PC-3 (cell line): ENCODE measurements around the gene NFXL1. TPM values are rescaled to one million over a fixed set of nuclear protein-coding genes. Genes with fewer than 3 reads are reported as not detected.

ENCODE experiments used
- ATAC-seq: fragments of 200-7000 bp; cut with Tn5 transposase; 2 replicates; pipeline ENCODE4 v1.9.1; 2020; ENCODE audit warnings: mild to moderate bottlenecking, moderate library complexity
- BruUV-seq: library from RNA; stranded (reverse); fragments of 400-500 nt; replicated peaks from 2 replicates; lab custom pipeline; 2021; lab: Mats Ljungman, UMichigan
- CTCF ChIA-PET: fragments of 300-600 bp; sonication (Branson Sonifier 250); formaldehyde crosslinking; loops from one replicate; lab custom pipeline; 2022; ENCODE audit warnings: antibody characterized with exemption; lab: Charles Lee
- POLR2A ChIA-PET: fragments of 300-600 bp; sonication (Branson Sonifier 250); formaldehyde crosslinking; loops from one replicate; lab custom pipeline; 2022; ENCODE audit warnings: antibody characterized with exemption; ENCODE audit not compliant: unreplicated experiment; lab: Charles Lee
- DNase-seq: peaks from one replicate; pipeline ENCODE4 v3.0.0-alpha.2; 2015
- H2AFZ ChIP-seq: fragments of 300-600 bp; sonication (generic); 2 replicates; pipeline ENCODE4 v1.6.0; 2016; ENCODE audit warnings: antibody characterized with exemption, low read length
- H3F3A ChIP-seq: fragments of 300-600 bp; sonication (generic); one replicate; pipeline ENCODE4 v1.6.0; 2017; ENCODE audit warnings: antibody characterized with exemption, low read length, control low read depth, mild to moderate bottlenecking; ENCODE audit not compliant: unreplicated experiment
- H3K27ac ChIP-seq: fragments of 300-600 bp; sonication (generic); 2 replicates; pipeline ENCODE4 v1.5.1; 2016; ENCODE audit warnings: mild to moderate bottlenecking, low read length
- H3K27me3 ChIP-seq: fragments of 300-600 bp; sonication (generic); 2 replicates; pipeline ENCODE4 v1.6.1; 2016; ENCODE audit warnings: low read length, mixed read lengths
- H3K36me3 ChIP-seq: fragments of 300-600 bp; sonication (generic); 2 replicates; pipeline ENCODE4 v1.6.1; 2016; ENCODE audit warnings: low read depth, mixed run types, low read length, mixed read lengths
- H3K4me1 ChIP-seq: fragments of 300-600 bp; sonication (generic); 2 replicates; pipeline ENCODE4 v1.5.1; 2016; ENCODE audit warnings: low read length; ENCODE audit not compliant: insufficient read depth
- H3K4me2 ChIP-seq: fragments of 300-600 bp; sonication (generic); 2 replicates; pipeline ENCODE4 v1.6.0; 2016; ENCODE audit warnings: low read length
- H3K4me3 ChIP-seq: fragments of 300-600 bp; sonication (generic); 2 replicates; pipeline ENCODE4 v1.5.1; 2016; ENCODE audit warnings: mild to moderate bottlenecking, low read length, mixed read lengths
- H3K79me2 ChIP-seq: fragments of 300-600 bp; sonication (generic); 2 replicates; pipeline ENCODE4 v1.6.1; 2017; ENCODE audit warnings: low read length, mixed read lengths
- H3K9ac ChIP-seq: fragments of 300-600 bp; sonication (generic); 2 replicates; pipeline ENCODE4 v1.6.0; 2016; ENCODE audit warnings: mild to moderate bottlenecking, low read length
- H3K9me2 ChIP-seq: fragments of 300-600 bp; sonication (generic); replicated peaks from 2 replicates; pipeline ENCODE4 v1.6.1; 2016; ENCODE audit warnings: mixed run types, low read length, mixed read lengths
- H3K9me3 ChIP-seq: fragments of 300-600 bp; sonication (generic); 2 replicates; pipeline ENCODE4 v1.6.1; 2016; ENCODE audit warnings: low read length, mixed read lengths
- H4K20me1 ChIP-seq: fragments of 300-600 bp; sonication (generic); 2 replicates; pipeline ENCODE4 v1.6.1; 2016; ENCODE audit warnings: low read length, mixed read lengths
- CTCF ChIP-seq: fragments of 300-600 bp; sonication (generic); conservative IDR thresholded peaks from 2 replicates; pipeline ENCODE4 v1.5.1; 2017; ENCODE audit warnings: antibody characterized with exemption, low read depth, mild to moderate bottlenecking, low read length
- EZH2 ChIP-seq: fragments of 300-600 bp; sonication (generic); IDR thresholded peaks from one replicate; pipeline ENCODE4 v1.6.1; 2017; ENCODE audit warnings: antibody characterized with exemption, mild to moderate bottlenecking, low read length; ENCODE audit not compliant: unreplicated experiment
- EZH2phosphoT487 ChIP-seq: fragments of 300-600 bp; sonication (generic); IDR thresholded peaks from 2 replicates; pipeline ENCODE4 v1.6.1; 2018; ENCODE audit warnings: mild to moderate bottlenecking, antibody characterized with exemption, low read length, borderline replicate concordance
- intact Hi-C: fragments of 100-400 bp; cut with micrococcal nuclease; formaldehyde crosslinking; loops from 2 replicates; pipeline ENCODE4 v1.9.0; 2023
- total RNA-seq: library from RNA; depleted of rRNA; stranded (reverse); fragments of >200 nt; gene quantifications from 2 replicates; pipeline ENCODE4 v1.2.3, GENCODE V29; 2014

Gene NFXL1
- total RNA-seq, 1 experiment from 2014 or later, result 14.7 TPM

- POLR2A ChIA-PET, result no interaction called here
- H3K4me3 ChIP-seq, result no peak overlapping the region
- H3K9me2 ChIP-seq, result no peaks in the 10 kb centered on the region
- no TSS peak for BruUV-seq
- TF ChIP-seq EZH2 (no peak), CTCF (no peak), EZH2phosphoT487 (no peak)
- peaks cover 9% of the 10 kb centered on the region; the same call in 1 of the 2 replicates for H3K36me3 ChIP-seq
- no peak overlapping the region for H2AFZ ChIP-seq
- H3F3A ChIP-seq, result no peaks in the 10 kb centered on the region
- H3K4me2 ChIP-seq, result no peak overlapping the region
- H3K9ac ChIP-seq, result no peak overlapping the region
- H3K79me2 ChIP-seq, result no peaks in the 10 kb centered on the region
- no peaks in the 10 kb centered on the region for H4K20me1 ChIP-seq
- no peak for DNase-seq
- H3K27ac ChIP-seq, result no peak overlapping the region
- no peaks in the 10 kb centered on the region for H3K4me1 ChIP-seq
- intact Hi-C loops, result no loop called here
- no peaks in the 10 kb centered on the region for H3K9me3 ChIP-seq
- H3K27me3 ChIP-seq, result no peaks in the 10 kb centered on the region
- CTCF ChIA-PET, result no interaction called here
- ATAC-seq, result no peak
Observed at GRCh38 chr4:47858006-47858405, 56.4 kb downstream of the NFXL1 start.

- Histone ChIP-seq H3K9me2 (no peaks in the 10 kb centered on the region), H3K36me3 (peaks cover 4% of the 10 kb centered on the region; the same call in 1 of the 2 replicates), H3K9ac (no peak overlapping the region), H3K4me1 (no peaks in the 10 kb centered on the region), H3K9me3 (no peaks in the 10 kb centered on the region), H3F3A (no peaks in the 10 kb centered on the region), H3K27ac (no peak overlapping the region), H4K20me1 (no peaks in the 10 kb centered on the region), H2AFZ (no peak overlapping the region), H3K4me3 (no peak overlapping the region), H3K4me2 (no peak overlapping the region), H3K27me3 (no peaks in the 10 kb centered on the region), H3K79me2 (no peaks in the 10 kb centered on the region)
- DNase-seq (no peak), ATAC-seq (no peak)
- BruUV-seq, result no TSS peak
- CTCF ChIA-PET, result no interaction called here
- TF ChIP-seq EZH2phosphoT487 (no peak), EZH2 (no peak), CTCF (no peak)
- intact Hi-C loops, result no loop called here
- POLR2A ChIA-PET, result no interaction called here
Observed at GRCh38 chr4:47856713-47857112, 57.7 kb downstream of the NFXL1 start.

- no peak overlapping the region for H3K4me3 ChIP-seq
- no peak overlapping the region for H3K27ac ChIP-seq
- no peak for TF ChIP-seq EZH2
- no peak for TF ChIP-seq EZH2phosphoT487
- no peak for TF ChIP-seq CTCF
- no peaks in the 10 kb centered on the region for H4K20me1 ChIP-seq
- no peaks in the 10 kb centered on the region for H3F3A ChIP-seq
- no TSS peak for BruUV-seq
- no peaks in the 10 kb centered on the region for H3K79me2 ChIP-seq
- ATAC-seq, result no peak
- ChIA-PET CTCF (no interaction called here), POLR2A (no interaction called here)
- H3K4me1 ChIP-seq, result no peaks in the 10 kb centered on the region
- intact Hi-C loops, result no loop called here
- peaks cover 16% of the 10 kb centered on the region; the same call in 1 of the 2 replicates for H3K36me3 ChIP-seq
- no peaks in the 10 kb centered on the region for H3K9me2 ChIP-seq
- no peak overlapping the region for H3K4me2 ChIP-seq
- no peak overlapping the region for H3K9ac ChIP-seq
- H3K9me3 ChIP-seq, result no peaks in the 10 kb centered on the region
- no peak overlapping the region for H2AFZ ChIP-seq
- DNase-seq, result no peak
- no peaks in the 10 kb centered on the region for H3K27me3 ChIP-seq
Observed at GRCh38 chr4:47855350-47855749, 59.0 kb downstream of the NFXL1 start.
